K562 (cell line): ENCODE measurements around the gene MSI1. TPM values are rescaled to one million over a fixed set of nuclear protein-coding genes. Genes with fewer than 3 reads are reported as not detected.

ENCODE experiments used
- ATAC-seq: fragments of 200-7000 bp; cut with Tn5 transposase; 3 replicates; pipeline ENCODE4 v1.9.1; 2020; ENCODE audit warnings: moderate library complexity
- BruUV-seq: library from RNA; stranded (reverse); fragments of 400-500 nt; replicated peaks from 2 replicates; lab custom pipeline; 2021; lab: Mats Ljungman, UMichigan
- CTCF ChIA-PET: fragments of 300-600 bp; formaldehyde crosslinking; extraction: SDS; loops from one replicate; lab custom pipeline; 2021; ENCODE audit warnings: low intra/inter-chr PET ratio; lab: Yijun Ruan, JAX
- POLR2A ChIA-PET: fragments of 300-600, 350-650 bp; sonication (Branson Sonifier 250); formaldehyde crosslinking; extraction: SDS; loops from one replicate; lab custom pipeline; 2021; ENCODE audit warnings: antibody characterized with exemption, inconsistent platforms; lab: Yijun Ruan, JAX
- DNase-seq, 4 experiments: peaks; one replicate each; pipeline versions ENCODE4 v3.0.0 to v3.0.0-alpha.2; 2011 to 2018; ENCODE audit warnings: low spot score in 3 of 4, mixed read lengths in 3 of 4; ENCODE audit errors: extremely low read depth in 1 of 4
- FAIRE-seq: peaks from 2 replicates; lab custom pipeline; 2011; peaks lifted over from hg19 to GRCh38; lab: Jason Lieb, UNC
- H2AFZ ChIP-seq: 2 replicates; pipeline ENCODE4 v1.6.0; 2011; ENCODE audit warnings: low read depth, low read length, control low read depth, inconsistent platforms
- H3K27ac ChIP-seq: fragments of 200-600 bp; 3 replicates; pipeline ENCODE4 v1.8.0; 2011; ENCODE audit warnings: low read depth, mild to moderate bottlenecking, control low read depth, inconsistent platforms, low read length, moderate library complexity, mixed read lengths; ENCODE audit errors: extremely low read depth
- H3K27me3 ChIP-seq, 2 experiments: fragments of 300-600 bp in 1 of 2; 2 replicates in 1 of 2; 3 replicates in 1 of 2; pipeline versions ENCODE4 v1.6.0 to v1.8.0; 2011; ENCODE audit warnings: inconsistent platforms in 2 of 2, low read length in 2 of 2, mild to moderate bottlenecking in 1 of 2, mixed read lengths in 1 of 2, moderate library complexity in 1 of 2; ENCODE audit not compliant: control insufficient read depth in 2 of 2, insufficient read depth in 2 of 2
- H3K36me3 ChIP-seq: fragments of 300-600 bp; 3 replicates; pipeline ENCODE4 v1.8.0; 2011; ENCODE audit warnings: mild to moderate bottlenecking, low read length, inconsistent platforms; ENCODE audit not compliant: control insufficient read depth, insufficient read depth
- H3K4me1 ChIP-seq, 2 experiments: fragments of 200-600 bp in 1 of 2; replicated peaks in 1 of 2; 2 replicates in 1 of 2; 3 replicates in 1 of 2; pipeline versions ENCODE4 v1.5.1 to v1.8.0; 2011; ENCODE audit warnings: inconsistent platforms in 2 of 2, low read length in 2 of 2, mild to moderate bottlenecking in 1 of 2, mixed read lengths in 1 of 2, moderate library complexity in 1 of 2; ENCODE audit not compliant: control insufficient read depth in 2 of 2, insufficient read depth in 2 of 2
- H3K4me2 ChIP-seq: 2 replicates; pipeline ENCODE4 v1.6.1; 2011; ENCODE audit warnings: low read length, control low read depth, inconsistent platforms, mixed read lengths; ENCODE audit not compliant: insufficient read depth
- H3K4me3 ChIP-seq: fragments of 200-600 bp; sonication (generic), shearing (Covaris generic); 2 replicates; pipeline ENCODE4 v1.5.1; 2016; ENCODE audit warnings: control low read depth, inconsistent platforms
- H3K79me2 ChIP-seq: fragments of 200-600 bp; 3 replicates; pipeline ENCODE4 v1.8.0; 2011; ENCODE audit warnings: low read length, inconsistent platforms; ENCODE audit not compliant: control insufficient read depth, insufficient read depth
- H3K9ac ChIP-seq, 2 experiments: 2 replicates each; pipeline versions ENCODE4 v1.6.0 to v1.6.1; 2011; ENCODE audit warnings: low read depth in 2 of 2, low read length in 2 of 2, control low read depth in 1 of 2, inconsistent platforms in 1 of 2, mild to moderate bottlenecking in 1 of 2, mixed read lengths in 1 of 2; ENCODE audit not compliant: insufficient read depth in 1 of 2
- H3K9me1 ChIP-seq: one replicate; pipeline ENCODE4 v1.6.0; 2011; ENCODE audit warnings: inconsistent platforms, mild to moderate bottlenecking, low read length, moderate library complexity; ENCODE audit not compliant: control insufficient read depth, insufficient read depth
- H3K9me3 ChIP-seq: replicated peaks from 2 replicates; pipeline ENCODE4 v1.5.1; 2011; ENCODE audit warnings: low read depth, low read length, inconsistent platforms; ENCODE audit not compliant: control insufficient read depth, insufficient read depth
- H4K20me1 ChIP-seq: replicated peaks from 2 replicates; pipeline ENCODE4 v1.6.1; 2011; ENCODE audit warnings: low read length, inconsistent platforms, mixed read lengths; ENCODE audit not compliant: control insufficient read depth, insufficient read depth
- BCOR ChIP-seq: fragments of 450-650 bp; IDR thresholded peaks from 2 replicates; pipeline ENCODE4 v1.6.1; 2016
- FOSL1 ChIP-seq: fragments of 200-800 bp; sonication (Bioruptor generic); conservative IDR thresholded peaks from 2 replicates; pipeline ENCODE4 v1.6.1; 2016; ENCODE audit warnings: missing genetic modification characterization, missing compliant biosample characterization
- JUN ChIP-seq, 2 experiments: sonication (generic) in 1 of 2; formaldehyde crosslinking in 1 of 2; IDR thresholded peaks; 2 replicates each; pipeline versions ENCODE4 v1.6.1 to v1.8.0; 2012 to 2022; ENCODE audit warnings: borderline replicate concordance in 2 of 2, mild to moderate bottlenecking in 2 of 2, improper control_type of control experiment in 1 of 2, low read depth in 1 of 2, low read length in 1 of 2, missing genetic modification reagents in 1 of 2
- KAT7 ChIP-seq: sonication (generic); formaldehyde crosslinking; IDR thresholded peaks from 2 replicates; pipeline ENCODE4 v1.8.0; 2022; ENCODE audit warnings: missing genetic modification reagents, mild to moderate bottlenecking, borderline replicate concordance
- RBM25 ChIP-seq: fragments of 200-400 bp; formaldehyde crosslinking; IDR thresholded peaks from 2 replicates; pipeline ENCODE4 v1.6.1; 2018; ENCODE audit warnings: low read length, low read depth, moderate library complexity; ENCODE audit not compliant: severe bottlenecking
- RREB1 ChIP-seq: fragments of 250-450 bp; sonication (Bioruptor Pico); IDR thresholded peaks from 2 replicates; pipeline ENCODE4 v1.4.0; 2020
- SMARCA5 ChIP-seq: fragments of 450-650 bp; IDR thresholded peaks from 2 replicates; pipeline ENCODE4 v1.6.1; 2016
- TBP ChIP-seq: optimal IDR thresholded peaks from 2 replicates; pipeline ENCODE3; 2011; ENCODE audit warnings: low read depth, low read length, improper control_type of control experiment
- TCF15 ChIP-seq: fragments of 250-450 bp; sonication (Bioruptor Pico); IDR thresholded peaks from 2 replicates; pipeline ENCODE4 v1.8.0; 2022; ENCODE audit warnings: moderate library complexity, mild to moderate bottlenecking, inconsistent platforms
- VEZF1 ChIP-seq: fragments of 200-800 bp; sonication (Bioruptor generic); IDR thresholded peaks from 2 replicates; pipeline ENCODE4 v1.6.1; 2017; ENCODE audit warnings: missing genetic modification characterization, missing compliant biosample characterization
- ZNF445 ChIP-seq: fragments of 250-450 bp; sonication (Bioruptor Pico); IDR thresholded peaks from 2 replicates; pipeline ENCODE4 v1.4.0; 2020; ENCODE audit warnings: low read depth, mild to moderate bottlenecking, moderate library complexity
- WGBS: fragments of 100-300 bp; shearing (Covaris generic); methylation state at CpG from one replicate; pipeline ENCODE4 v1.1.6; 2016; ENCODE audit warnings: low coverage, mixed read lengths; ENCODE audit not compliant: insufficient coverage; ENCODE audit errors: missing lambda C conversion rate; 5-methylcytosine and 5-hydroxymethylcytosine counted together
- in situ Hi-C: fragments of 300-500 bp; cut with MboI; formaldehyde crosslinking; loops from 4 replicates; pipeline ENCODE4 v1.15.0; 2018; ENCODE audit warnings: inconsistent platforms, mixed read lengths
- intact Hi-C: fragments of 100-400 bp; cut with micrococcal nuclease; formaldehyde crosslinking; loops from 2 replicates; pipeline ENCODE4 v1.14.2; 2022
- polyA plus RNA-seq, 8 experiments: library from polyadenylated mRNA; depleted of rRNA in 4 of 8; stranded (reverse) in 5 of 8; unstranded in 3 of 8; fragments of >200 nt; fragmentation: Nextera tagmentation in 2 of 8; fragmentation: Illumina TruSeq in 1 of 8; extraction: Ambion mirVana in 2 of 8; extraction: Trizol in 1 of 8; gene quantifications; 2 replicates each; pipeline versions ENCODE4 v1.2.1 to v1.2.3, GENCODE V29; 2011 to 2014; ENCODE audit warnings: inconsistent platforms in 1 of 8, missing spikeins in 1 of 8
- total RNA-seq, 7 experiments: library from RNA; depleted of rRNA in 6 of 7; stranded (reverse); fragments of >200 nt in 6 of 7; fragmentation: Illumina TruSeq in 2 of 7; extraction: Trizol in 2 of 7; gene quantifications; 2 replicates each; pipeline versions ENCODE4 v1.2.1 to v1.2.3, GENCODE V29; 2011 to 2021; ENCODE audit warnings: low replicate concordance in 1 of 7

The MSI1 gene
- total and polyA plus RNA-seq, 9 of the 15 experiments (the other 6 are each of a cell fraction or from before 2014, with no cell fraction given) = 0.16 TPM; not detected in 8

GRCh38 chr12:120356567-120357030 lies 12.4 kb downstream of the MSI1 start (continued):
- no peak for TF ChIP-seq TCF15 (CRISPR knock-in tag)
- TF ChIP-seq VEZF1 = peak; percentile 51; the same call in 1 of the 2 replicates
- no peak for TF ChIP-seq ZNF445 (CRISPR knock-in tag)
- TF ChIP-seq KAT7 (CRISPR knock-in tag) = no peak
- TF ChIP-seq JUN (IDR thresholded peaks at IDR 0.05; ENCODE audit: borderline replicate concordance, low read depth, low read length) = peak; percentile 83
- no peak for TF ChIP-seq JUN (CRISPR knock-in tag; IDR thresholded peaks at IDR 0.05; ENCODE audit: borderline replicate concordance)
- TF ChIP-seq, all 486 proteins: peak for 59

GRCh38 chr12:120353556-120354317 lies 15.2 kb downstream of the MSI1 start:
- ATAC-seq (no peak), FAIRE-seq (no peak), DNase-seq (no peak)
- no peaks in the 10 kb centered on the region for H3K9me3 ChIP-seq
- H3K4me1 ChIP-seq = peaks cover 0 to 10% of the 10 kb centered on the region in 2 experiments; a peak in 3 of 5 replicates
- H4K20me1 ChIP-seq = 0 out of 2 replicates have a peak, but pooled peaks cover 5% of the 10 kb centered on the region
- BruUV-seq = no TSS peak
- no peak overlapping the region for H3K9ac ChIP-seq
- no peak overlapping the region for H3K4me2 ChIP-seq
- no peak overlapping the region for H3K27ac ChIP-seq
- CTCF ChIA-PET = no interaction called here
- WGBS = 6% methylated on average over 4 of the region's 4 CpGs
- peaks cover 15 to 42% of the 10 kb centered on the region in 2 experiments; a peak in 4 of 5 replicates for H3K27me3 ChIP-seq
- no peak overlapping the region for H3K4me3 ChIP-seq
- POLR2A ChIA-PET = interaction anchor here (0.5 to 2.1 kb wide), 7 partner anchors 11 to 652 kb away, joined by 3 to 8 read pairs (median 3); partner anchors contain the start of gene RNU4-2
- no peaks in the 10 kb centered on the region for H3K36me3 ChIP-seq
- H3K79me2 ChIP-seq = no peaks in the 10 kb centered on the region
- in situ Hi-C loops (loop anchor here (5.0 kb wide), 1 partner anchor 79 kb away; no protein-coding TSS in a partner anchor), intact Hi-C loops (no loop called here)
- no peak overlapping the region for H2AFZ ChIP-seq
- no peaks in the 10 kb centered on the region for H3K9me1 ChIP-seq
- peak; percentile 60 for TF ChIP-seq RBM25
- TF ChIP-seq TBP = no peak
- TF ChIP-seq RREB1 = no peak
- no peak for TF ChIP-seq FOSL1 (tag)
- TF ChIP-seq SMARCA5 = peak; percentile 68; the same call in 1 of the 2 replicates
- peak; percentile 72 for TF ChIP-seq BCOR
